ENCODE data around the gene GNAT3.
A peak's percentile ranks its signal among the peaks of the same experiment; 100 is the strongest.

GNAT3 gene

DNA sequence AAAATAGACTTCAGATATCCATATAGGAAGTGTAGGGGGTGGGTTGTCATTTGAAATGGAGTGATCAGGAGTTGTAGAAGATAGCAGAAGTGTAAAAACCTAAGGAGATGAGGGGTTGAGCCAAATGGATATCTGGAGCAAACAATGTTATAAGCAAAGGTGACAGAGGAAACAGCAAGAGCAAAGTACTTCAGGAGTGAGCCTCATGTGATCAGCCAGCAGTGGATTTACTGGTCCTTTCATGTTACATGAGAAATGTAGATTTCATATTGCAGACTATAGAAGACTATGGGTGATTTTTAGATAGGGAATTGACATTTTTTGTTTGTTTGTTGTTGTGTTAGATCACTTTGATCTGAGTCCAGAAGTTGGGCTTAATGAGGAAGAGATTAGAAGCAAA is 47.7 kb downstream of the GNAT3 start:
- no peak for DNase-seq (ENCODE audit: low spot score)

GRCh38 chr7:80463272-80463920 is 48.5 kb downstream of the GNAT3 start:
- FAIRE-seq (no peak), DNase-seq (ENCODE audit: low spot score) (no peak)

More for the DNA sequence above, 47.7 kb downstream of the GNAT3 start:
- no peak for FAIRE-seq

GRCh38 chr7:80460857-80461256 is 51.0 kb downstream of the GNAT3 start:
- peak; percentile 80 for FAIRE-seq
- no peak for DNase-seq (ENCODE audit: low spot score)

DNA sequence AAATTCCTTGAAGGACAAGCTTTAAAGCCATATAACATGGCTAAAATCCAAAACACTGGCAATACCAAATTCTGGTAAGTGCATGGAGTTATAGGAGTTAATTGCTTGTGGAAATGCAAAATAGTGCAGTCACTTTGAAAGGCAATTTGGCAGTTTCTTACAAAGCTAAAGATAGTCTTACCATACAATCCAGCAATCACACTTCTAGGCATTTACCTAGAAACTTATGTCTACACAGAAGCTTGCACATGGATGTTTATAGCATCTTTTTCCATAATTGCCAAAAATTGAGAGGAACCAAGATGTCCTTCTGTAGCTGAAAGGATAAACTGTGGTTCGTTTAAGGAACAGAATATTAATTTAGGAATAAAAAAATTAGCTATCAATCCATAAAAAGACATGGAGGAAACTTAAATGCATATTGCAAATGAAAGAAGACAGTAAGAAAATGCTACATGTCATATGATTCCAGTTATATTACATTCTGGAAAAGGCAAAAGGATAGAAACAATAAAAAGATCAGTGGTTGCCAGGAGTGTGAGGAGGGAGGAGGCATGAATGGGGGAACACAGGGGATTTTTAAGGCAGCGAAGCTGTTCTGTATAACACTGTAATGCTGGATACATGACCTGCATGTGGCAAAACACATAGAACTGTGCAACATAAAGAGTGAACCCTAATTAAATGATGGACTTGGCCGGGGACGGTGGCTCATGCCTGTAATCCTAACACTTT is 51.9 kb downstream of the GNAT3 start:
- DNase-seq (ENCODE audit: low spot score) (no peak), FAIRE-seq (no peak)

GRCh38 chr7:80458822-80459725 is 52.8 kb downstream of the GNAT3 start:
- no peak for FAIRE-seq

DNA sequence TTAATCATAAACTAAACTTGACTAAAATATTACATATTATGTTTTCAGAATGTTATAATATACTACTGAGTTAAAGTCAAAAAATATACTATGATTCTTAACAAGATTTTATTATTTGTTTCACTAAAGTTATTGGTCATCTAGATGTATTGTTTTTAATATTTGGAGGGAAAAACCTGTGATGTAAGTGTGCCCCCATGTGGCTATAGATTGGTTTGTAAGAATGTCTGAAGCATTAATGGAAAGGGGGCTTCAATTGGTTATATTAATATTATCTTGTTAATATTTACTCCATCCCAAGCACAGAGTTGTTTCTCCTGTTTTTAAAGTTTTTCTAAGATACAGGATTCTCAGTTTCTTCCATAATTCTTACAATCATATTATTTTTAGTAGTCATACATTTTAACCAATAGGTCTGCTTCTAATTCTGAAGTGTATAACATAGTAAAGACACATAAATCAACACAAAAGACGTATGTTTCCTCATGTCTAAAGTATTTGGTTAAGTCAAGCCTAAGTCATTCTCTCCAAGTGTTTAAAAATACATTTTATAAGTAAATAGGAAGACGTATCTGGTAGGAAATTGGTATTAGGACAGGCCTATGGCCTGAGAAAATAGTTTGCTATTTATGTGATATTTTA is 58.0 kb downstream of the GNAT3 start:
- FAIRE-seq, result peak; percentile 90

More at GRCh38 chr7:80458822-80459725, 52.8 kb downstream of the GNAT3 start:
- DNase-seq (ENCODE audit: low spot score), result no peak

DNA sequence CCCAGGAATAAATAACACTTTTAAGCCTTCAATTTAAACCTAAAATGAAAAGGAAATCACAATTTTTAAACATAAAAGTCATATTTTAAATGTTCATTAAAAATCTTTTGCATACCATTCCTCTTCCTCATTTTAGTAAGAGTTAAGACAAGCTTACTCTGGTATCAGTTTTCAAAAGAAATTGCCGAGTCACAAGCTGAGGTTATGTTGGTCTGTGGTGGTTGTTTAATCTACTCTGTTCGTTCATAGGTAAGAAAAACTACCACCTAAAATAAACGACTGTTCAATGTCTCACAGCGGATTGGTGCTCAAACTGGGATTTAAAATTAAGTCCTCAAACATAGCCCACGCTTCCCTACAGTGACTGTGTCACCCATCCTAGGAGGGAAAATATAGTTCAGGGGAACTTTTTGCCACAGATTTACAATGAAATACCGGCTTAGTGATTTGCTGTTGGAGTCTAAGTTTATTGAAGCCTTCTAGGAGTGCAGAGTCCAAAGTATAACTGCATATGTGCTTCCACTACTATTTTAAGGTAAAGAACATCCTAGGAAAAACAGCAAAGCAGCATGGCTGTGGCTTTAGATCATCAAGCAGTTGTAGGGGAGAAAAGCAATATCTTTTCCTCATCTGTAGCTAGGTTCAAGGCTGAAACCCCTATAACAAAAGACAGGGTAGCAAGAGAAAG is 61.1 kb downstream of the GNAT3 start:
- FAIRE-seq (peak; percentile 27), DNase-seq (ENCODE audit: low spot score) (no peak)

More for the DNA sequence above, 58.0 kb downstream of the GNAT3 start:
- peak; percentile 35 for DNase-seq (ENCODE audit: low spot score)

GRCh38 chr7:80449836-80450235 is 62.0 kb downstream of the GNAT3 start:
- FAIRE-seq (no peak), DNase-seq (ENCODE audit: low spot score) (no peak)

GRCh38 chr7:80445351-80445750 is 66.5 kb downstream of the GNAT3 start:
- DNase-seq (ENCODE audit: low spot score) (no peak), FAIRE-seq (no peak)

DNA sequence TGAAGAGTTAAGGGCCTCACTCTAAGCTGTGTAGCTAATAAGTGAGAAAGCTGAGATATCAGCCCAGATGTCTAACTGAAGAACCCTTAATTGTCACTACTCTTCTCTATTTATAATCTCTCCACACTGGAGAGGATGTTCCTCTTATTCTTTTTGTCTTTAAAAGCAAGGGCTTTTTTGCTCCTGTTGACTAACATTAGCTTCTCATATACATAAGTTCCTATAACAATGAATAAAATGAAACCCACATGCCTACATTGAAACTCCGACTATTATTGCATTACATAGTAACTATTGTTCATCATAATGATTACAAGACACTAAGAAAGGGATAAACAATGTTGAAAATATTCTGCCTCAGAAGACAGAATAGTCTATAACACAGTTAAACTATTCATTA is 67.1 kb downstream of the GNAT3 start:
- DNase-seq (ENCODE audit: low spot score) (no peak), FAIRE-seq (no peak)

- DNase-seq (ENCODE audit: low spot score), result no peak
- no peak for FAIRE-seq
Measured at GRCh38 chr7:80443325-80443724, 68.5 kb downstream of the GNAT3 start.

- no peak for FAIRE-seq
- no peak for DNase-seq (ENCODE audit: low spot score)
Measured at GRCh38 chr7:80440883-80441282, 71.0 kb downstream of the GNAT3 start.

DNA sequence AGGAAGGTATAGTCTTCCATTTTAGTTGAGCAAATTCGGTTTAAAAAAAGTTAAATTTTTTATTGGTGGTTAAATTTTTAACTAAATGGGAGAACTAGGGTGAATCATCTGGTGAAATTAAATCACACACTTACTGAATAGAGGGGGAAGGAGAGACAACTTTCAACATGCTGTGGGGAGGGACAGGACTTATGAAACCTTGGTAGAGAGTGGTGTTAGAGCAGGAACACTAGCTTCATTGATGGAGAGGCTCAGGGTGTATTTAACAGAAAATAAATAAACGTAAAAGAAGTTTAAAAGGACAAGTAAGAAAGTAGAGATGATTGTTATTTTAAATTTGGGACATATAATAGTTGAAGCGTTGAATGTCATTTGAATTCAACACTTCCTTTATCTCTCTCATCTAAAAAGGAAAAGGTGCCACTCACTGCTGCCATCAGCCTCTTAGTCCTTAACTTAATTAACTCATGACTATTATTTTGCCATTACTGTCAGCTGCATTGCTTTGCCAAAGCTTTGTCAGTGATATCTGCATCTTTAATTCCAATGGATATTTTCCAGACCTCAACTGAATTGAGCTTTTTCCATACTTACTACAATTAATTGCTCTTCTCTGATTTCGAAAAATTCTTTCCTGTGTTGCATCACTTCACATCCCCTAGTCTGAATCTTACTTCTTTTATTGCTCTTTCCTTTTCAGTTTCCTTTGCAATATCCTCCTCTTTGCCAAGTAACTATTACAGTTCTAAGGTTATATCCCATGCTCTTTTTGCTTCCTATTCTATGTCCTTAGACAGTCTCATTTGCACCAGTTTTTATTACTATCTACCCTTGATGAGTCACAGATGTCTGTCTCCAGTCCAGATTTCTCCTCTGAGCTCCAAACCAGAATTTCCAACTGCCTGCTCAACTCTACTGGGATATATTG is 71.7 kb downstream of the GNAT3 start:
- FAIRE-seq, result peak; percentile 73
- no peak for DNase-seq (ENCODE audit: low spot score)

DNA sequence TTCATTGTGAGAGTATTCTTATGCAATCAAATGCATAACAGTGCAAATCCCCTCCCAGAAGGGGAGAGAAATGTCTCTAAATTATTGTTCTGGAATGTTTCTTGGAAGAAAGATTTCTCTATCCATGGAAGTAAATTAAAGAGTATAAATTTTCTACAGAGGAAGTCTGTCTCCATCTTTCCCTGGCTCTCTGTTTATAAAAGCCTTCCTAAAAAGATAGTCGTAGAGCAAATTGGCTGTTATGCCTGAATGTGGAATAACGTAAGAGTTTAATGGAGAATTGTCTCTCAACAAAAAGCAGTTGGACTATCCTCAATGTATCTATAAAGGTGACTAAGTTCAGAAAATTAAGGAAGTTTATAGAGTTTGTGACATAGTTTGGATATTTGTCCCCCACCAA is 76.3 kb downstream of the GNAT3 start:
- FAIRE-seq, result no peak
- no peak for DNase-seq (ENCODE audit: low spot score)

DNA sequence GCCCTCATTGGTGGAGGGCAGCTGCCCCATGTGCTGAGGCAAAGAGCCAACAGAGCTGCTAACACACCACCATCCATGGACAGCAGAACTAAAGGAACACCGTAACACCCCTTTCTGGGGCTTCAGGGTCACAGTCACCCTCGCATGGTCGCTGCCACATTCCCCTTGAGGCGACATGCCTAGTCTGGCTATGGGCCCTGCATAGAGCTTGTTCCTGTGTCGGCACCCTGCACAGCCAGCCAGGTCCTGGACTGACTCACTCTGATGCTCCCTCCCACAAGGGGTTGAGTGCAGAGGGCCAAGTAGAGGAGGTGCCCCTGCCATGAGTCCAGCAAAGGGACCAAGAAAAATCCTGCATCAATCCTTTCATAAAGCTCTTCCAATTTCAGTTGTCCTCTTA is 77.8 kb downstream of the GNAT3 start:
- DNase-seq (ENCODE audit: low spot score) (no peak), FAIRE-seq (no peak)

DNA sequence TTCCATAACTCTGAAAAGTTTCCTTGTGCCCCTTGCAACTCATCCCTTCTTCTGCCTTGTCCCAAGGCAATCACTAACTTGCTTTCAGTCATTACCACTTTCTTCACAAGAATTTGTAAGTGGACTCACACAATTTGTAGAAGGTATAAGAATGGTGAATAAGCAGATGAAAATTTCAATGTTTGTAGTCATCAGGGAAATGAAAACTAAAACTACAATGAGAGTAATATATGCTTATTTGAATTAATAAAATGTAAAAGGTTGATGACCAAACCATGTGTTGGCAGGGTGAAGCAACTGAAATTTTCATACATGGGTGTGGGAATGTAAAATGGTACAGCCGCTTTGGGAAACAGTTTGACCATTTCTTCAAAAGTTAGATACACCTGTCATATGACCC is 79.7 kb downstream of the GNAT3 start:
- no peak for DNase-seq (ENCODE audit: low spot score)
- FAIRE-seq, result no peak

DNA sequence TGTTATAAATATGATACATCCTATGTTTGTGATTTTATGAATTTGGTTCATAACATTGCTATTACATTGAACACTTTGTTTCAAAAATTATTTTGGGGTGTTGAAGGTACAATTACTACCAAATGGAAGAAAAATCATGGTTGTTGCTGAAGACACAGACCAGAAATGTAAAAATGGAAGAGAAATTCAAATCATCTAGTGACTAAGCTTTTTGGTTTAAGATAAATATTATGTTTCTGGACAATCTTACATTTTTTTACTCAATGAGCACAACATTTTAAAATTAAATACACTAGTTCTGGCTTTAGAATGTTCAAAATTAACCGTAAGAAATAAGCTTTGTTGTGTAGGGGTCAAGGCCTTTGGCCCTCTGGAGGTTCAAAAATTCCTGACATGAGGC is 82.7 kb downstream of the GNAT3 start:
- DNase-seq (ENCODE audit: low spot score), result no peak
- FAIRE-seq, result no peak

DNA sequence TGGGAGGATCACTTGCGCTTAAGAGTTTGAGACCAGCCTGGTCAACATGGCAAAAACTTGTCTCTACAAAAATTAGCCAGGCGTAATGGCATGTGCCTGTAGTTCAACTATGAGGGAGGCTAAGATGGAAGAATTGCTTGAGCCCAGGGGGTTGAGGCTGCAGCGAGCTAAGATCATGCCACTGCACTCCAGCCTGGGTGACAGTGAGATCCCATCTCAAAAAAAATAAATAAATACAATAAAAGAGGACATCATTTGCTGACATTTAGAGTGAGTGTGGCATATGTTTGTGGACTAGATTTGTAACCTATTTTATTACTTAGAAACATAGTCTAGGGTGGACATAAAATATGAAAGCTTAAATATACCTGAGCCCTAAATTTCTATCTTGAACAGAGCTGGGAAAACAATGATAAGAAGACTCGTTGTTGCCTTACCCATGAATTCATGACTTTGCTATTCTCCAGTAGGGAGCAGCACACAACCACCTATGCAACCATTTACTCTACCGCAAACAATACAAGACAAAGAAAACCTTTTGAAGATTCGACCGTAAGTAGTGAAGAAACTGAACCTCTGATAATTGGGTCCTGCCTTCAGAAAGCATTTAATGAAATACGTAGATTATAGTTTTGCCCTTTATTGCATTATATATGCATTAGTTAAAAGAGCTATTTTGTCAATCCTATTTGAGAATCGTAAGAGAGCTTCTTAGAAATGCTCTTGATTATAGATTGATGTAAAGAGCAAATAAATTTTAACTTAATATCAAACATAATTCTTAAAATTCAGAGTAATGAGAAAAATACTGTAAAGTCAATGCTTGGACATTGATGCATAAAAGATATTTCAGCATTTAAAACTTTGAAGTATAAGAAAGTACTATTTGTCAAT is 83.5 kb downstream of the GNAT3 start:
- DNase-seq (ENCODE audit: low spot score), result peak; percentile 48
- peak; percentile 76 for FAIRE-seq

DNA sequence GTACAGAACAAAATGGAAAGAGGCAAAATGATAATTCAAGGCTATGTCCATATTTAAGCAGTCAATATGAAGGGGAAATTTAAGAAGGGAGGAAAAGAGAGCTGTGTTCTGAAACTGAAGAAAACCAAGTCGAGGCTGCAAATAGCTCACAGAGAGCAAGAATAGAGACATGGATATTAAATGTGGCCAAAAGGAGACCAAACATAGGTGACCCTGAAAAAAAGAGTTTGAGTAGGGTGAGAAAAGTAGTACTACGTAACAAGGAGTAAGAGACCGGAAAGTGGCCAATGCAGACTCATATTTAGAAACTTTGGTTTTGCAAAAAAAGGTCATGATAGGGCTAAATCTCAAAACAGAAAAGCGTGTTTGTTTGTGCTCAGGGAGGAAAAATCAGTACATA is 84.6 kb downstream of the GNAT3 start:
- DNase-seq (ENCODE audit: low spot score), result no peak
- no peak for FAIRE-seq
